ENCODE data around the gene CCT6A.
"Not testable (repeated sequence)": the region's sequence is repeated elsewhere in the genome, so short reads cannot be mapped to it uniquely, and the experiment has no call there.

The CCT6A gene, protein sequence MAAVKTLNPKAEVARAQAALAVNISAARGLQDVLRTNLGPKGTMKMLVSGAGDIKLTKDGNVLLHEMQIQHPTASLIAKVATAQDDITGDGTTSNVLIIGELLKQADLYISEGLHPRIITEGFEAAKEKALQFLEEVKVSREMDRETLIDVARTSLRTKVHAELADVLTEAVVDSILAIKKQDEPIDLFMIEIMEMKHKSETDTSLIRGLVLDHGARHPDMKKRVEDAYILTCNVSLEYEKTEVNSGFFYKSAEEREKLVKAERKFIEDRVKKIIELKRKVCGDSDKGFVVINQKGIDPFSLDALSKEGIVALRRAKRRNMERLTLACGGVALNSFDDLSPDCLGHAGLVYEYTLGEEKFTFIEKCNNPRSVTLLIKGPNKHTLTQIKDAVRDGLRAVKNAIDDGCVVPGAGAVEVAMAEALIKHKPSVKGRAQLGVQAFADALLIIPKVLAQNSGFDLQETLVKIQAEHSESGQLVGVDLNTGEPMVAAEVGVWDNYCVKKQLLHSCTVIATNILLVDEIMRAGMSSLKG

DNA sequence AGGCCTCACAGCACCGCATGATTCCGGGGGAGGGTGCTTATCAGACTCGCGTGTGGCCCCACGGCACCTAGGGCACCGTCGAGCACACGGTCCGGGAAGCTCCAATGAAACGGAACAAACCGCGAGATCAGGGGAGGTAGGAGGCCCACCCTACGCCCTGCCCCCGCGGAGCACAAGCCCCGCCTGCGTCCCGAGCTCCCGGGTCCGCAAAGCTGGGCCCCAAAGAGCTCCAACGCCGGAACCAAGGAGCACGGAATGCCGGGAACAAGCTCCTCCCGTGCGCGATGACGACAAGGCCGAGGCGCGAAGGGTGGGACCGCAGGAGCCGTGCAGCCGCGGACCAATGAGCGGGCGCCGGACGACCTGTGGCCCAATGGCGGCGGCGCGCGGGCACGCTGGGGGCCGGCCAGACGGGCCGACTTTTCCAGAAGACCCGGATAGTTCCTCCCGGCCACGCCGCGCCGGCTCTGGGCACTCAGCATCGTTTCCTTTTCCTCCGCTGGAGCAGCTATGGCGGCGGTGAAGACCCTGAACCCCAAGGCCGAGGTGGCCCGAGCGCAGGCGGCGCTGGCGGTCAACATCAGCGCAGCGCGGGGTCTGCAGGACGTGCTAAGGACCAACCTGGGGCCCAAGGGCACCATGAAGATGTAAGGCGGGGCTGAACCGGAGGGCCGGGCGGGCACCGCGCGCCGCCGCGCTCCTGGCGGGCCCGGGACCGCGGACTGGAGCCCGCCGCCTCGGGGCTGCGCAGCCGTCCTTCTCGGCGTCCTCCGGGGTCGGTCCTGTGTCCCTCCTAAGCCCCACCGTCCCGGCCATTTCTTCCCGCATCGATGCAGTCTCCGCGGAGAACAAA, at the start of gene CCT6A, which contains the start of gene PSPH:
CCT6A (plus strand) TSS at position 427 of the 853 bp plus-strand sequence; CDS start at position 511, 84 bp downstream.
PSPH (minus strand) TSS at position 106 of the 853 bp plus-strand sequence. CDS start 30,232 bp downstream, outside the sequence.
- DNase-seq (ENCODE audit: low spot score), result peak; percentile 92

DNA sequence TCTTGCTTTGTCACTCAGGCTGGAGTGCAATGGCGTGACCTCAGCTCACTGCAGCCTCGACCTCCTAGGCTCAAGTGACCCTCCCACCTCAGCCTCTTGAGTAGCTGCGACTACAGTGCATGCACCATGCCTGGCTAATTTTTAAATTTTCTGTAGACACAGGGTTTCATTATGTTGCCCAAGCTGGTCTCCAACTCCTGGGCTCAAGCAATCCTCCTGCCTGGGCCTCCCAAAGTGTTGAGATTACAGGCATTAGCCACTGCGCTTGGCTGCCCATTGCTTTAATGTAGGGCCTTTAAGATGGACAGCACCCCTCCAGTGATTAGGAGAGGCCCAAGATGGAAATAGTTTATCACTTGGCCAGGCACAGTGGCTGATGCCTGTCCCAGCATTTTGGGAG, 47.8 kb upstream of the CCT6A start:
- DNase-seq (ENCODE audit: low spot score), result no peak

DNA sequence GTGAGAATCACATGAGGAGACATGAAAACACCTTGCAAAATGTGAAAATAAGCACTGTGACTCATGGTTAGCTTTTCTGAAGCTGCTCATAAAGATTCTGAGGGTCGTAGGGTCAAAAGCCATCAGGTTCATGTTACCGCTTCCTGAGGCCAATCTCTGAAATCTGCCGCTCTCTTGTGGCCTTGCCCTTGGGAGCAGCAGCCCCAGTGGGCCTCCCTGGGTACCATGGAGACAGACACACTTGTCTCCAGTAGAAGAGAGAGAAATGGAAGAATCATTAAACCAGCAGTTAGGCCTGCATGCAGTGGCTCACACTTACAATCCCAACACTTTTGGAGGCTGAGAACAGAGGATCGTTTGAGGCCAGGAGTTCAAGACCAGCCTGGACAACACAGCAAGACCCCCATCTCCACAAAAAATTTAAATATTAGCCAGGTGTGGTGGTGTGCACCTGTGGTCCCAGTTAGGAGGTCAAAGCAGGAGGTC, 44.4 kb upstream of the CCT6A start:
- DNase-seq (ENCODE audit: low spot score), result peak; percentile 52

DNA sequence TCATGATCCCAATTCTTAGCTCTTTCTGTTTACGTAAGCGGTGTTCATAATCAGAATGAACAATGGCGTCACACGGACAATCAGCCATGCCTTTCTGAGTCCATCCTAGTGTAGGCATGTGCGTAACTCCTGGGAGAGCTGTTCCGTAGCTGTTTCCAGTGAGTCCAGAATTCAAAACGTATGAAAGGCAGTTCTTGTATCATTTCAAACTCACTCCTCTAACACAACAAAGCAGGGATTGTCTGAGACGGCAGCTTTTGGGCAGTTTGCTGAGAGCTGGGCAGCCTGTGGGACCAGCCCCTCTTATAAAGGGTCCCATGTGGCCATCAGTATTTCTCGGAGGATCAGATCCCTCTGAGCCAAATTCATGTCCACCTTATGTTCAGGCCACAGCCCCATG, 43.7 kb upstream of the CCT6A start:
- no peak for DNase-seq (ENCODE audit: low spot score)

DNA sequence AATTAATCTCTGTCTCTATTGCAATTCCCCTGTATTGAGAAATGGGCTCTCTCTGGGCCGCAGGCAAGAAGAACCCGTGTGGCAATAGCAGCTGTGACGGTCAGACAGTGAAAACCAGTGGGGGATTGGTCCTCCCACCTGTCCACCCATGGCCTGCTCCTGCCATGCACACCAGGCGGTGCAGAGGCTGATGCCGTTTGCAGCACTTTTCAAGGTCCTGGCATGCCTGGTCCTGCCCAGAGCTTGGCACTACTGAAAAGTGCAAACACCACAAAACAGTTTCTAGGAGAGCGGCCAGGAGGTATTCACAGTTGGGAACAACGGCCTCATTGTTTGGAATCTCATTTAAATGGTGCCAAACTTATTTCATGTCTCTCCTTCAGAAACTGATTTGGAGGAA, 41.9 kb upstream of the CCT6A start:
- no peak for DNase-seq (ENCODE audit: low spot score)

DNA sequence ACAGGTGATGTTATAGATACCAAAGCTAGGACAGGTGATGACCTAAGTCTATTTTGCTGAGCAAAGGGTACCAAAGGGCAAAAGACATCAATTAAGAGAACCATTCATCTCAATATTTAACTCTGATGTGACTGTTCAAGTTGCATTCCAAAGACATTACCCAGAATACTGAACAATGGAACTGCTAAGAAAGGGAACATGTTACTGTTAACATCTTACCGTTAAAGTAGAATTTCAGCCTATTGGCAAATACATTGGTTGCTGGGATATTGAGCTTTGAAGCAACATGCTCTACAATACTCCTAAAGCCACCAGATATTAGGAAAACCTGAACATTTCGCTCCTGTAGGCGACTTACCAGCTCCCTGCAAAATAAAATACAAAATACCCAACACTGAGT, 34.5 kb upstream of the CCT6A start:
- not testable (repeated sequence) for DNase-seq (ENCODE audit: low spot score)

DNA sequence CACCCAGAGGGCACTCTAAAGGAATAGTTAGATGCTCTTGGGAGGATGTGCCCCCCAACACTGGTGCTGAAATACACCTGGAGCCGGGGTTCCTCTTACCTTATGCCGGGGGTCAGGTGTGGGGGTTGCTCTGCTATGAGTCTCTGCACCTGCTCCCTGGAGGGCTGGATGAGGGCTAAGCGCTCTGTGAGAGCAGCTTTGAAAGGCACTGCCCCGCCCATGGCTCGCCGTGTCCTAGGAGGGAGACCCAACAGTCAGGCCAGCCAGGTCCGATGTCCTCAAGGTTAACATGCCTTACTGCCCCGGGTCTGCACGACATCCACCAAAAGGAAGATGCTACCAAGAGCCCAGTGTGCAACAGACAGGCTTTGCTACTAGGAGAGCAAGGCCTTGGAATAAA, 32.1 kb upstream of the CCT6A start:
- DNase-seq (ENCODE audit: low spot score), result no peak

DNA sequence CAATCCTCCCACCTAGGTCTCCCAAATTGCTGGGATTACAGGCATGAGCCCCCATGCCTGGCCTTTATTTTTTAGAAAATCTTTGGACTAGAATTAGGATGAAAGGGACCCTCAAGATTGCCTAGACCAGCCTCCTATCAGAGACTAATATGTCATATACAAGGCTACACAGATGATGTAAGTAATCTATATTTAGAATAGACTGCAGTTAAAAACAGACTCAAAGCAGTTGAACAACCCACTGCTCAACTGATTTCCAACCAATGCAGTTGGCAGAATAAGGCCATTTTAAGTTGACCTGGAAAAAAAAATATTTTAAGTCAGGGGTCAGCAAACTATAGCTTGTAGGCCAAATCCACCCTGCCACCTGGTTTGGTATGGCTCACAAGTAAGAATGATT, 28.1 kb upstream of the CCT6A start:
- DNase-seq (ENCODE audit: low spot score), result no peak

DNA sequence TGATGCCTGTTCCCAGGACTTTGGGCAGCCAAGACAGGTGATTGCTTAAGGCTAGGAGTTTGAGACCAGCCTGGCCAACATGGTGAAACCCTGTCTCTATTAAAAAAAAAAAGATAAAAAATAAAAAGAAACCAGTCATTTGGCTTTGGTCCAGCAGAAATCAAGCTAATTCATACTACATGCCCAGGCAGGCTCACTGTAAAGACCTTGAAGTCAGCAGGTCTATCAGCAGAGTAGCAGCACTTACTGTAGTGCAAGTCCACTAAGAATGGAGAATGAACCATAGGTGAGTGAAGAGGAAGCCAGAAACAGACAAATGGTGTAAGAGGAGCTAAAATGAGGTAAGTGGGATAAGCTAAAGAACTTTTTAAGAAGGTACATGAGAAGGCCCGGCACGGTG, 25.0 kb upstream of the CCT6A start:
- DNase-seq (ENCODE audit: low spot score), result no peak

DNA sequence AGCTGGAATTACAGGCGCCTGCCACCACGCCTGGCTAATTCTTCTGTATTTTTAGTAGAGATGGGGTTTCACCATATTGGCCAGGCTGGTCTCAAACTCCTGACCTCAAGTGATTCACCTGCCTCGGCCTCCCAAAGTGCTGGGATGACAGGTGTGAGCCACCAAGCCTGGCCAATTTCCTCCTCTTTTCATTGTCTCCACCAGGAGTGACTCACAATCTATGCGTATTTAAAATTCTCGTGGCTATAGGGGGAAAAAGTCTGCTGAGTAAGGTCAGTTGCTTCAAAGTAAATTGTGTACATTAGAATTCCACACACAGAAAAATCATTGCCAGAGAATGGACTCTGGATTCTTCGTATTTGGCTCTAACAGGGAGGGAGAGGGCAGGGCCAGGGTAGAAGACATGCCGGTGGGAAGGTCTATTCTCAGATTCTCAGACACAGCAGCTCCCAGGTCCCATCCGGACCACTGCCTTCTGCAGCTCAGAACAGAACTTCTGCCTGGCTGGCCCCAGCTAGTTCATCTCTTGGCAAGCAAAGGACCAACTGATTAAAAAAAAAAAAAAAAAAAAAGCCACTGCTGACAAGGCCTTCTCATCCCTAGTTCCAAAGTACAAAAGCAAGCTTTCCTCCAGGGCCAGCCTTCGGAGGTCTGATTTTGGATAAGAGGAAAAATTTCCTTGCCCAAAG, 22.5 kb upstream of the CCT6A start:
- peak; percentile 76 for DNase-seq (ENCODE audit: low spot score)

DNA sequence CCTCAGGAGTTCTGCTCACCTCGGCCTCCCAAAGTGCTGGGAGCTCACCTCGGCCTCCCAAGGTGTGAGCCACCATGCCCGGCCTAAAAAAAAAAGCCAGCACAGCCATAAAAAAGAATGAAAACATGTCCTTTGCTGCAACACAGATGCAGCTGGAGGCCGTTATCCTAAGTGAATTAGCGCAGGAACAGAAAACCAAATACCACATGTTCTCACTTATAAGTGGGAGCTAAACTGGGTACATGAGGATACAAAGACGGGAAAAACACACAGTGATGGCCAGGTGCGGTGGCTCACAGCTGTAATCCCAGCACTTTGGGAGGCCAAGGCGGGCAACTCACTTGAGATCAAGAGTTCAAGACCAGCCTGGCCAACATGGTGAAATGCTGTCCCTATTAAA, 21.2 kb upstream of the CCT6A start:
- no peak for DNase-seq (ENCODE audit: low spot score)

DNA sequence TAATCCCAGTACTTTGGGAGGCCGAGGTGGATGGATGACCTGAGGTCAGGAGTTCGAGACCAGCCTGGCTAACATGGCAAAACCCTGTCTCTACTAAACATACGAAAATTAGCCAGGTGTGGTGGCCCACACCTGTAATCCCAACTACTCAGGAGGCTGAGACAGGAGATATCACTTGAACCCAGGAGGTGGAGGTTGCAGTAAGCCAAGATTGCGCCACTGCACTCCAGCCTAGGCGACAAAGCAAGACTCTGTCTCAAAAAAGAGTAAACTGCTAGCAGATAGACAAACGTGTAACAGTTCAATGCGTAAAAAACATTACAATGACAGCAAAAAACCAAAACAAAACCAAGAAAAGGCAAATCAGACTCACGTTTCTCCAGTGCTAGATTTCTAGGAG, 20.0 kb upstream of the CCT6A start:
- not testable (repeated sequence) for DNase-seq (ENCODE audit: low spot score)

DNA sequence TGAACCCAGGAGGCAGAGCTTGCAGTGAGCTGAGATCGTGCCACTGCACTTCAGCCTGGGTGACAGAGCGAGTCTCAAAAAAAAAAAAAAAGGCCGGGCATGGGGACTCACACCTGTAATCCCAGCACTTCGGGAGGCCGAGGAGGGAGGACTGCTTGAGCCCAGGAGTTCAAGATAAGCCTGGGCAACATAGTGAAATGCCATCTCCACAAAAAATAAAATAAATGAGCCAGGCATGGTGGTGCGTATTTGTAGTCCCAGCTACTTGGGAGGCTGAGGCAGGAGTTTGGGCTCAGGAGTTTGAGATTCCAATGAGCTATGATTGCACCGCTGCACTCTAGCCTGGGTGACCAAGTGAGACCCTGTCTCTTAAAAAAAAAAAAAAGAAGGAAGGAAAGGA, 19.0 kb upstream of the CCT6A start:
- DNase-seq (ENCODE audit: low spot score), result not testable (repeated sequence)

DNA sequence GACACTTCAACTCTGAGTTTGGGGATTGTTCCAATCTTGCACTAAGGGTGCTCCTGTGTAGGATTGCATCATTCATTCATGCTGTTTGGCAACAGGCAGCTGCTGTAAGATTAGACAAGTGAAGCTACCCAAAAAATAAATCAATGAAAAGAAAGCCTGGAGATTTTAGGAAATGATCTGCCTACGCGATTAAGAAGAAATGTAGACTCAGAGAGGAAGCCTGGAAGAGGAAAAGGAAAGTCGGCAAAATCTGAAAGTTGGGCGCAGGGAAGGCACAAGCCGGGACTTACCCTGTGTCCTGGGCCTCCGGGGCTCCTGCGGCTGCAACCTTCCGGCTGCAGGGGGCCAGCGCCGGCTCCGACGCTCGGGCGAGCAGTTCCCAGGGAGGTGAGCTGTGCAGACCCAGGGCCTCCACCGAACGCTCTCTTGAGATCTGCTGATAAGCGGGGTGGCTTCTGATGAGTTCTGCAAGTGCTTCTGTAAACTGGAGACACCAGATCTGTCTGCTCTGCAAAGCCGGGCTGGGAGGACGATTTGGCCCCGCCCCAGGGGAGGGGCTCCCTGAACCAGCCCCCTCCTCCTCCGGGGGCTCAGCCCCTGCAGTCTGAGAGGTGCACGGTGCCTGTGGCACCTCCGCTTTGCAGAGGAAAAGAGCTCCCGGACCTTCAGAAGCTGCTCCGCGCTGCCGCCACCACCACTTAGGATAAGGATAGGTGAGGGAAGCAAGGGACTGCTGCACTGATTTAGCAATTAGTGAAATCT, 17.7 kb upstream of the CCT6A start:
- peak; percentile 81 for DNase-seq (ENCODE audit: low spot score)

DNA sequence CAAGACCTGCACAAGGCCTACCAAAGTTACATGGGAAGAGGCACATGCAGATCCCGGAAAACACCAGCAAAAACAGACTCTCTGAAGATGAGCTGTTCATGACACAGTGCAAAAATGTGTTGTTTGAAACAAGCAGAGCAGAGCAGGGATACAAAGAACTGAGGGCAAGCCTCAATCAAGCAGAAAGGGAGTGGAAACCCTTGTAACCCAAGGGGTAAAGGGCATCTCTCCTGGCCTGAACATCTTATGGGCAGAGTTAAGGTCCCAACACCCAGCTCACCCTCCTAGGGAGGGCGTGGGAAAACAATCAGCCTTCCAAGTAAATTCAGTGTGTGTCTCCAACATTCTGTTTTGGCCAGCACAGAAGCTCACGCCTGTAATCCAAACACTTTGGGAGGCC, 10.8 kb upstream of the CCT6A start:
- DNase-seq (ENCODE audit: low spot score), result no peak

DNA sequence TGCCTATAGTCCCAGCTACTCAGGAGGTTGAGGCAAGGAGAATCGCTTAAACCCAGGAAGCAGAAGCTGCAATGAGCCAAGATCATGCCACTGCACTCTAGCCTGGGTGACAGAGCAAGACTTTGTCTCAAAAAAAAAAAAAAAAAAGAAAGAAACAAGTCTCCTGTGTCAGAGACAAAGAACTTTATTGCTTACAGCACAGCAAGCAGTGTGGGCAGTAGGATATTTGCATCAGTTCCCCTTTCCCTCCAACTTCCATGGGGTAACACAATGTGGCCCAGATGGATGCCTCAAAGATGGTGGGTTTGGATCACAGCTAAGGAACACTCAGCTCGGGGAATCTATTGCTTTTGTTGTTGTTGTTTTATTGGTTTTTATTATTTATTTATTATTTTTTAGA, 5.8 kb upstream of the CCT6A start:
- DNase-seq (ENCODE audit: low spot score), result not testable (repeated sequence)

DNA sequence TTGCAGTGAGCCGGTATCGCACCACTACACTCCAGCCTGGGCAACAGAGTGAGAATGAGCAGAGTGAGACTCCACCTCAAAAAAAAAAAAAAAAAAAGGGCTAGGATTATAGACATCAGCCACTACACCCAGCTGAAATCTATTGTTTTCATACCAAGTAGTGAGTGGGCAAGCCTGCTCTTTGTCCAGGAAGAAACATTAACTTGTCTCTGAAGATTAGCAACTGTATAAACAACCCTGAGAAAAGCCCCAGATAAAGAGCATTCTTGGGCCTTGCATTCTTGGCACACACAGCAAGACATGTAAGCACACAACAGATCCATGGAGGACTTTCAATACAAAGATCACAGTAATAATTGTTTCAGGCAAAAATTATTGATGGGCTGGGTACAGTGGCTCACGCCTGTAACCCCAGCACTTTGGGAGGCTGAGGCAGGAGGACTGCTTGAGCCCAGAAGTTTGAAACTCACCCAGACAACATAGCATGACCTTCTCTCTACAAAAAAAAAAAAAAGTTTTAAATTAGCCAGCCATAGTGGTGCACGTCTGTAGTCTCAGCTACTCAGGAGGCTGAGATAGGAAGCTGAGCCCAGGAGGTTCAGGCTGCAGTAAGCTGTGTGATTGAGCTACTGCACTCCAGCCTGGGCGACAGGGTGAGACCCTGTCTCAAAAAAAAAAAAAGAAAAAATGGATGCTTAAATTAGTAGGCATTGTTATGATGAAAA, 4.7 kb upstream of the CCT6A start:
- DNase-seq (ENCODE audit: low spot score), result no peak

DNA sequence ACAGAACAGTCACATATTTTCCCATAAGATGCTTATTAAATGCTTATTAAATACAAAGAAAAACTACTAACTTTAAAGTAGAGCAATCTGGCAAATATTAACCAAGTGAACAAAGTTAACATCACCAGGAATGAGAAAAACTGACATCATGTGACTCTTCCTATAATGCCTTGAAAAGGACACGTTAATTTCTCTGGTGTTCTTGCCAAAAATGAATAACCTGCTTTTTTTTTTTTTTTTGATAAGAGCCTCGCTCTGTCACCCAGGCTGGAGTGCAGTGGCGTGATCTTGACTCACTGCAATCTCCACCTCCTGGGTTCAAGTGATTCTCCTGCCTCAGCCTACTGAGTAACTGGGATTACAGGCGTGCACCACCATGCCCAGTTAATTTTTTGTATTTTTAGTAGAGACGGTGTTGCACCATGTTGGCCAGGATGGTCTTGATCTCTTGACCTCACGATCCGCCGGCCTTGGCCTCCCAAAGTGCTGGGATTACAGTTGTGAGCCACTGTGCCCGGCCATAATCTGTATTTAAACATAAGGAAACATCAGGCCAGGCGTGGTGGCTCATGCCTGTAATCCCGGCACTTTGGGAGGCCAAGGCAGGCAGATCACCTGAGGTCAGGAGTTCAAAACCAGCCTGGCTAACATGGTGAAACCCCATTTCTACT, 4.0 kb upstream of the CCT6A start:
- DNase-seq (ENCODE audit: low spot score), result not testable (repeated sequence)

DNA sequence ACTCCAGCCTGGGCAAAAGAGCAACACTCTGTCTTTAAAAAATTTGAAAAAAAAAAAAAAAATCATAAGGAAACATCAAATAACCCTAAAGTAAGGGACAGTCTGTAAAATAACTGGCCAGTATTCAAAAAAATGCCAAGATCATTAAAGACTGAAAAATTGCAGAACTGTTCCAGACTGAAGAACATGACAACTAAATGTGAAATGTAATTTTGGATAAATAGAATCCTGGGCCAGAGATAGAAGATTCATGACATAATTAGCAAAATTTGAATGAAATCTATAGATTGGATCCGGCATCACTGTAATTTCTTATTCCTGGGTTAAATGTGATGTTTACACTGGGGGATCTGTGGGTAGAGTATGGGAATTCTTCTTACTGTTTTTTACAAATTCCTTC, 3.3 kb upstream of the CCT6A start:
- no peak for DNase-seq (ENCODE audit: low spot score)

DNA sequence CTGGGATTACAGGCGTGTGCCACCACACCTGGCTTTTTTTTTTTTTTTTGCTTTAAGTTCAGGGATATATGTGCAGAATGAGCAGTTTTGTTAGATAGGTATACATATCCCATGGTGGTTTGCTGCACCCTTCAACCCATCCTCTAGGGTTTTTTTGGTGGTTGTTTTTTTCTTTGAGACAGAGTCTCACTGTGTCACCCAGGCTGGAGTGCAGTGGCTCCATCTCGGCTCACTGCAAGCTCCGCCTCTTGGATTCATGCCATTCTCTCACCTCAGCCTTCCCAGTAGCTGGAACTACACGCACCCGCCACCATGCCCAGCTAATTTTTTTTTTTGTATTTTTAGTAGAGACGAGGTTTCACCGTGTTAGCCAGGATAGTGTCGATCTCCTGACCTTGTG, 2.8 kb upstream of the CCT6A start:
- not testable (repeated sequence) for DNase-seq (ENCODE audit: low spot score)

Data from HuH-7.5 (cell line).